ENCODE results near the gene LEFTY2.
"Not testable (repeated sequence)": the region's sequence is repeated elsewhere in the genome, so short reads cannot be mapped to it uniquely, and the experiment has no call there.

Gene LEFTY2

GRCh38 chr1:225950905-225951497 lies 10.0 kb upstream of the LEFTY2 start:
- no peak for DNase-seq

- no peak for DNase-seq
Observed at GRCh38 chr1:225949041-225949440, 8.0 kb upstream of the LEFTY2 start.

GRCh38 chr1:225946803-225947202 lies 5.8 kb upstream of the LEFTY2 start:
- DNase-seq = no peak

GRCh38 chr1:225946082-225946620 lies 5.1 kb upstream of the LEFTY2 start:
- no peak for DNase-seq

GRCh38 chr1:225945564-225945963 lies 4.5 kb upstream of the LEFTY2 start:
- DNase-seq = no peak

GRCh38 chr1:225944951-225945350 lies 3.9 kb upstream of the LEFTY2 start:
- DNase-seq = no peak

GRCh38 chr1:225944387-225944786 lies 3.4 kb upstream of the LEFTY2 start:
- DNase-seq = no peak

- DNase-seq = no peak
Observed at GRCh38 chr1:225943582-225943981, 2.6 kb upstream of the LEFTY2 start.

GRCh38 chr1:225942574-225942973 lies 1.6 kb upstream of the LEFTY2 start:
- DNase-seq = no peak

GRCh38 chr1:225941942-225942222 lies 862 bp upstream of the LEFTY2 start:
- no peak for DNase-seq

GRCh38 chr1:225940385-225941151 lies 452 bp downstream of the LEFTY2 start:
- DNase-seq = no peak

- DNase-seq = not testable (repeated sequence)
Observed at GRCh38 chr1:225939939-225940310, 1.1 kb downstream of the LEFTY2 start.

- DNase-seq = not testable (repeated sequence)
Observed at GRCh38 chr1:225939097-225939938, 1.7 kb downstream of the LEFTY2 start.

- DNase-seq = no peak
Observed at GRCh38 chr1:225937048-225937968, 3.7 kb downstream of the LEFTY2 start.

GRCh38 chr1:225936523-225936922 lies 4.5 kb downstream of the LEFTY2 start:
- DNase-seq = no peak

GRCh38 chr1:225936086-225936485 lies 4.9 kb downstream of the LEFTY2 start:
- DNase-seq = not testable (repeated sequence)

GRCh38 chr1:225934711-225935110 lies 6.3 kb downstream of the LEFTY2 start:
- no peak for DNase-seq

GRCh38 chr1:225933072-225933471 lies 7.9 kb downstream of the LEFTY2 start:
- DNase-seq = no peak

GRCh38 chr1:225931270-225932136 lies 9.5 kb downstream of the LEFTY2 start:
- no peak for DNase-seq

- DNase-seq = no peak
Observed at GRCh38 chr1:225930566-225930965, 10.5 kb downstream of the LEFTY2 start.

GRCh38 chr1:225929462-225929861 lies 11.6 kb downstream of the LEFTY2 start:
- not testable (repeated sequence) for DNase-seq
